Cardiac fibroblast (primary cell): ENCODE measurements around the gene EHD4.
A peak's percentile ranks its signal among the peaks of the same experiment; 100 is the strongest.

Source experiments
- DNase-seq, 2 donors: peaks; one replicate each; pipeline versions ENCODE4 v3.0.0 to v3.0.0-alpha.2; 2010; ENCODE audit warnings: low read depth in 2 of 2
- H3K4me3 ChIP-seq, 2 donors: replicated peaks in 1 of 2; 1 replicate in 1 of 2; 2 replicates in 1 of 2; pipeline ENCODE4 v1.5.1; 2011; ENCODE audit warnings: low read depth in 2 of 2, low read length in 2 of 2, mild to moderate bottlenecking in 2 of 2, moderate library complexity in 1 of 2
- TF ChIP-seq, protein P1 (sequence below): IDR thresholded peaks from one replicate; pipeline ENCODE4 v1.5.1; 2011; ENCODE audit warnings: low read depth, mild to moderate bottlenecking, low read length, inconsistent platforms

Gene EHD4

DNA sequence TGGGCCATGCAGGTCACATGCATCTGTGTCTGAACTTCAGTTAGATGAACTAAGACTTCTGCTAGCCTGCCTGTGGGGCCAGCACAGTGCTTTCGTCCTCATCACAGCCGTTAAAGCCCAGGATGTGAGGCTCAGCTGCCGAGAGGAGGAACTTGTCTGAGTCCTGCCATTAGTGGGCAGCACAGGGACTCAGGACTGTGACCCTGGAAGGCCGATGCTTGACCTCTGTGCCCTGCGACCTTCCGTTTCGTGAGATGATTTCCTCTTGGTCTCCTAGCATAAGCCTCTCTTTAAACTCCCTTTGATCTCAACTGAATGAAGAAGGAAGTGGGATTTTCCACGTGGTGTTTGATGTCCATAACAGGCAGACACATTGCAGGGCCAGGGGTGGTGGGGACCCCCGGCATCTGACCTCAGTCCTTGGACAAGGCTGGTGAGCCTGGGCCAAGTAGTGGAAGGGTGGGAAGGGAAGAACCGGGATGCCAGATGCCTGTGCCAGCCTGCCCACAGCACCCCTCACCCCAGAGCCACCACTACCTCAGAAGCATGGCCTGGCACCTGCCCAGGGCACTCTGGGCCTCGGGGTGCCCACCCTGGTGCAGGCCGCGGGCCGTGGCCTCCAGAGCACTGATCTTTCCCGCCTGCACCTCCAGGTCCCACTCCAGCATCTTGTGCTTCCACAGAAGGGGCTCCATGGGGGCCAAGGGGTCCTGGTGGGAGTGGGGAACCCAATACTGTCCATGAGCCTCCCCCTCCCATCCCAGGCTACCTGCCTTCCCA lies 112.1 kb downstream of the EHD4 start:
- no peak overlapping the region for H3K4me3 ChIP-seq
- DNase-seq = peak in 1 of 2 donors; percentile 5
- TF ChIP-seq, protein P1, sequence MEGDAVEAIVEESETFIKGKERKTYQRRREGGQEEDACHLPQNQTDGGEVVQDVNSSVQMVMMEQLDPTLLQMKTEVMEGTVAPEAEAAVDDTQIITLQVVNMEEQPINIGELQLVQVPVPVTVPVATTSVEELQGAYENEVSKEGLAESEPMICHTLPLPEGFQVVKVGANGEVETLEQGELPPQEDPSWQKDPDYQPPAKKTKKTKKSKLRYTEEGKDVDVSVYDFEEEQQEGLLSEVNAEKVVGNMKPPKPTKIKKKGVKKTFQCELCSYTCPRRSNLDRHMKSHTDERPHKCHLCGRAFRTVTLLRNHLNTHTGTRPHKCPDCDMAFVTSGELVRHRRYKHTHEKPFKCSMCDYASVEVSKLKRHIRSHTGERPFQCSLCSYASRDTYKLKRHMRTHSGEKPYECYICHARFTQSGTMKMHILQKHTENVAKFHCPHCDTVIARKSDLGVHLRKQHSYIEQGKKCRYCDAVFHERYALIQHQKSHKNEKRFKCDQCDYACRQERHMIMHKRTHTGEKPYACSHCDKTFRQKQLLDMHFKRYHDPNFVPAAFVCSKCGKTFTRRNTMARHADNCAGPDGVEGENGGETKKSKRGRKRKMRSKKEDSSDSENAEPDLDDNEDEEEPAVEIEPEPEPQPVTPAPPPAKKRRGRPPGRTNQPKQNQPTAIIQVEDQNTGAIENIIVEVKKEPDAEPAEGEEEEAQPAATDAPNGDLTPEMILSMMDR = no peak

DNA sequence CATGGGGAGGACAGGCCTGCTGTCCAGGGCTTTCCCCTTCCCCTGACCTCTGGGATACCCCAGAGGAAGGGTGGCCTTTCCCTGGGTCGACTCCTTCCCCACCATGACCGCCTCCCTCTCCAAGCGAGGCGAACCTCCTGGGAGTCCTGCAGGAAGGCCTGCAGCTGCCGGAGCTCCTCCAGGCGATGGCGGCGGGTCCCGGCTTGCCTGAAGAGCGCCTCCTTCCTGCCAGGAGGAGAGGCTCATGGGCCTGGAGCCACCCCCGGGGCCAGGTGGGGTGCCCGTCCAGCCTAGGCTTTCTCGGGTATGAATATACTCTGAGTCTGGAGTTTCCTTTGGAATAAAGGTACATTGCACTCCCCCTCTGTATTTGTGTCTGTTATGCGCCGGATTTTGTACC lies 113.6 kb downstream of the EHD4 start:
- DNase-seq = no peak
- no peak overlapping the region for H3K4me3 ChIP-seq
- TF ChIP-seq, protein P1 = no peak

- no peak overlapping the region for H3K4me3 ChIP-seq
- DNase-seq = no peak
- TF ChIP-seq, protein P1 = no peak
Observed at GRCh38 chr15:41857316-41857715, 115.0 kb downstream of the EHD4 start.

- TF ChIP-seq, protein P1 = no peak
- H3K4me3 ChIP-seq = no peak overlapping the region
- DNase-seq = no peak
Observed at GRCh38 chr15:41856716-41857115, 115.6 kb downstream of the EHD4 start.

- no peak overlapping the region for H3K4me3 ChIP-seq
Observed at GRCh38 chr15:41856262-41856661, 116.1 kb downstream of the EHD4 start.

GRCh38 chr15:41855261-41855961 lies 116.9 kb downstream of the EHD4 start:
- TF ChIP-seq, protein P1 = no peak
- no peak overlapping the region for H3K4me3 ChIP-seq
- no peak for DNase-seq

More at GRCh38 chr15:41856262-41856661, 116.1 kb downstream of the EHD4 start:
- no peak for DNase-seq
- TF ChIP-seq, protein P1 = no peak
